Immature natural killer cell (primary cell): ENCODE measurements around the gene IPCEF1. TPM values are rescaled to one million over a fixed set of nuclear protein-coding genes. Genes with fewer than 3 reads are reported as not detected.

ENCODE experiments used
- DNase-seq, 3 donors: peaks; one replicate each; pipeline ENCODE4 v3.0.0; 2022; ENCODE audit warnings: mixed read lengths in 1 of 3
- H3K27ac Mint-ChIP-seq, 6 donors: one replicate each; pipeline ENCODE4 v1.8.0; 2020; ENCODE audit warnings: mixed read lengths in 6 of 6, mild to moderate bottlenecking in 5 of 6, inconsistent platforms in 4 of 6, moderate library complexity in 3 of 6
- H3K27me3 Mint-ChIP-seq, 3 donors: one replicate each; pipeline ENCODE4 v1.8.0; 2020 to 2021; ENCODE audit warnings: low read depth in 3 of 3, mild to moderate bottlenecking in 3 of 3, mixed read lengths in 3 of 3, moderate library complexity in 3 of 3, inconsistent platforms in 1 of 3
- H3K36me3 Mint-ChIP-seq, 3 donors: one replicate each; pipeline ENCODE4 v1.8.0; 2020; ENCODE audit warnings: mixed read lengths in 3 of 3, inconsistent platforms in 2 of 3, mild to moderate bottlenecking in 2 of 3
- H3K4me1 Mint-ChIP-seq, 2 donors: one replicate each; pipeline ENCODE4 v1.8.0; 2020; ENCODE audit warnings: inconsistent platforms in 2 of 2, mild to moderate bottlenecking in 2 of 2, mixed read lengths in 2 of 2, moderate library complexity in 1 of 2
- H3K4me3 Mint-ChIP-seq, 5 donors: one replicate each; pipeline ENCODE4 v1.8.0; 2020; ENCODE audit warnings: mild to moderate bottlenecking in 5 of 5, mixed read lengths in 5 of 5, inconsistent platforms in 3 of 5, moderate library complexity in 3 of 5
- H3K9me3 Mint-ChIP-seq, 6 donors: one replicate each; pipeline ENCODE4 v1.8.0; 2020; ENCODE audit warnings: mild to moderate bottlenecking in 6 of 6, mixed read lengths in 6 of 6, inconsistent platforms in 4 of 6, moderate library complexity in 3 of 6
- polyA plus RNA-seq, 3 donors: library from polyadenylated mRNA; unstranded; fragments of 300-500 nt; fragmentation: Illumina TruSeq; gene quantifications; one replicate each; pipeline ENCODE4 v1.2.3, GENCODE V29; 2021

IPCEF1 gene
- polyA plus RNA-seq = 10 to 100 TPM; 31.2 to 54.3 (median 35.2) TPM

DNA sequence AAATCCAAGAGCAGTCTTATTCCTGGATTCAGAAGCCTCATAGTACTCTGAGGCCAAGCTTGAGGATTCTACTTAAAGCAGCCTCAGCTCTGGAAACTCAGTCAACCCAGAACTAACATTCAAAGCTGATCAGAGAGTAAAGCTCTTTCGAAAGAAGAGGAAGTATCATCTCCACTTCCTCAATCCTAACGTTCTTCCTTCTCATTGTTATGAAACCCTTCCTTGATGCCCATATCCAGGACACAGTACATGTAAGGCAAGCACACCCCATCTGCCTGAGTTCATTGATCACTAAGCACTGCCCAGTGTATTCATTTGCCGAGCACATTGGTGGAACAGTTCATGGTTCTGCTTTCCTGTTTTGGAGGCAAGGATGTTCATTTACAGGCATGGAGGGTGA lies at the start of gene IPCEF1:
IPCEF1 (minus strand) TSS at position 114 of the 400 bp plus-strand sequence. CDS start 90,856 bp downstream, outside the sequence.
- H3K27me3 Mint-ChIP-seq = peaks cover 5 to 10% (median 9%) of the 10 kb centered on the region in 3 donors
- no peak for DNase-seq
- H3K27ac Mint-ChIP-seq = no peak within 1 kb of the TSS
- H3K4me3 Mint-ChIP-seq = no peak within 1 kb of the TSS
- H3K4me1 Mint-ChIP-seq = peaks cover 4 to 24% of the 10 kb centered on the region in 2 donors
- H3K36me3 Mint-ChIP-seq = peaks cover 0 to 4% (median 0%) of the 10 kb centered on the region in 3 donors
- H3K9me3 Mint-ChIP-seq = no peaks in the 10 kb centered on the region

DNA sequence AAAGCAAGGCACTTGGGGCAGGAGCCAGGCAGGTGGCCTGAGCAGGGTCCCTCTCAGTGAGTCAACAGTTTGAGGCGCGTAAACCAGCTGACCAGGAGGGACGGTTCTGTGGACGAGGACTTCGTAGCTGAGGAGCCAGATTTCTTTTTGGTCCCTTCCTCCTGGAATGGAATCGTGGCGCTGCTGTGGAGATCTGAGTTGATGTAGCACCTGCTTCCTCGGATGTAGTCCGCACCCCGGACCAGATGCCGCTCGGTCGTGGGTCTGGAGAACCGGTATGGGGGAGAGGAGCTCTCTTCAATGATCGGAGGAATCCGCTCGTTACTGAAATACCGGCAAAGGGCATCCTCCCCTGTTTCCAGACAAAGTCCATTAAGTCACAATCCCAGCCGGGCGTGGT lies 49.7 kb upstream of the IPCEF1 start:
- H3K27me3 Mint-ChIP-seq = peaks cover 0 to 4% (median 0%) of the 10 kb centered on the region in 3 donors
- no peak for DNase-seq
- peaks cover 0 to 1% (median 0%) of the 10 kb centered on the region in 6 donors for H3K9me3 Mint-ChIP-seq
- H3K4me3 Mint-ChIP-seq = no peak overlapping the region
- no peak overlapping the region for H3K27ac Mint-ChIP-seq
- H3K4me1 Mint-ChIP-seq = no peaks in the 10 kb centered on the region
- H3K36me3 Mint-ChIP-seq = no peaks in the 10 kb centered on the region

GRCh38 chr6:154404791-154405400 lies 48.3 kb upstream of the IPCEF1 start:
- Mint-ChIP-seq H3K36me3 (no peaks in the 10 kb centered on the region), H3K4me1 (no peaks in the 10 kb centered on the region), H3K9me3 (peaks cover 0 to 1% (median 0%) of the 10 kb centered on the region in 6 donors), H3K4me3 (no peak overlapping the region), H3K27ac (no peak overlapping the region), H3K27me3 (peaks cover 0 to 2% (median 0%) of the 10 kb centered on the region in 3 donors)
- no peak for DNase-seq

GRCh38 chr6:154403788-154404187 lies 47.2 kb upstream of the IPCEF1 start:
- Mint-ChIP-seq H3K27me3 (peaks cover 0 to 2% (median 0%) of the 10 kb centered on the region in 3 donors), H3K9me3 (peaks cover 0 to 1% (median 0%) of the 10 kb centered on the region in 6 donors), H3K4me3 (no peak overlapping the region), H3K36me3 (no peaks in the 10 kb centered on the region), H3K4me1 (no peaks in the 10 kb centered on the region), H3K27ac (no peak overlapping the region)
- DNase-seq = no peak

- H3K4me3 Mint-ChIP-seq = no peak overlapping the region
- no peaks in the 10 kb centered on the region for H3K4me1 Mint-ChIP-seq
- H3K36me3 Mint-ChIP-seq = no peaks in the 10 kb centered on the region
- peaks cover 0 to 2% (median 0%) of the 10 kb centered on the region in 3 donors for H3K27me3 Mint-ChIP-seq
- no peak overlapping the region for H3K27ac Mint-ChIP-seq
- no peak for DNase-seq
- peaks cover 0 to 1% (median 0%) of the 10 kb centered on the region in 6 donors for H3K9me3 Mint-ChIP-seq
Measured at GRCh38 chr6:154402081-154402780, 45.6 kb upstream of the IPCEF1 start.

GRCh38 chr6:154399097-154399496 lies 42.5 kb upstream of the IPCEF1 start:
- peaks cover 0 to 1% (median 0%) of the 10 kb centered on the region in 6 donors for H3K9me3 Mint-ChIP-seq
- DNase-seq = no peak
- H3K4me3 Mint-ChIP-seq = no peak overlapping the region
- H3K27me3 Mint-ChIP-seq = peaks cover 0 to 4% (median 0%) of the 10 kb centered on the region in 3 donors
- H3K36me3 Mint-ChIP-seq = no peaks in the 10 kb centered on the region
- H3K27ac Mint-ChIP-seq = no peak overlapping the region
- no peaks in the 10 kb centered on the region for H3K4me1 Mint-ChIP-seq

DNA sequence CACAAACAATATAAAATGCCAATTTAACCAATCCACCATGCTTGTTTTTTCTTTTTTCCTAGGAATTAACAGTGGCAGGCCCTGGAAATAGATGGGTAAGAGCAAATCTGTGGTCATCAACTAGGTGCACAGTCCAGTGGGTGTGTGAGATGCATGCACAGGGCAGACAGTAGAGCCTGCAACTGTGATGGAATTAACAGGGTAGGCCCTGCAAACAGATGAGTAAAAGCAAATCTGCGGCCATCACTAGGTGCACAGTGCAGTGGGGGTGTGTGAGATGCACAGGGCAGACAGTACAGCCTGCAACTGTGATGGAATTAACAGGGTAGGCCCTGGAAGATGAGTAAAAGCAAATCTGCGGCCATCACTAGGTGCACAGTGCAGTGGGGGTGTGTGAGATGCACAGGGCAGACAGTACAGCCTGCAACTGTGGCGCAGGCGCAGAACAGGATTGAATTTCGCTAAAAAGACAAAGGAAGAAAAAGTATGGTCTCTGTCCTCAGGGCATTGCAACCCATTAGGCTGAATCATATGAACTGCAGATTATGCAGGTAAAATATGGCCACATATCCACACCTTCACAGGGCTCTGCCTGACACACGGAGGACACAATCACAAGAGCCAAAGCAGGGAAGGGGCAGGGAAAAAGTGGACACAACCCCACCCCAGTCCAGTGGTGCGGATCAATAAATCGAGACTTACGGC lies 41.0 kb upstream of the IPCEF1 start:
- Mint-ChIP-seq H3K27ac (no peak overlapping the region), H3K36me3 (no peaks in the 10 kb centered on the region), H3K27me3 (peaks cover 0 to 3% (median 2%) of the 10 kb centered on the region in 3 donors), H3K9me3 (no peaks in the 10 kb centered on the region), H3K4me3 (no peak overlapping the region), H3K4me1 (no peaks in the 10 kb centered on the region)
- DNase-seq = no peak

GRCh38 chr6:154395878-154396277 lies 39.3 kb upstream of the IPCEF1 start:
- Mint-ChIP-seq H3K27ac (no peak overlapping the region), H3K9me3 (peaks cover 0 to 2% (median 0%) of the 10 kb centered on the region in 6 donors), H3K27me3 (peaks cover 4 to 9% (median 6%) of the 10 kb centered on the region in 3 donors)

GRCh38 chr6:154395316-154395715 lies 38.7 kb upstream of the IPCEF1 start:
- peaks cover 0 to 2% (median 0%) of the 10 kb centered on the region in 6 donors for H3K9me3 Mint-ChIP-seq
- H3K27ac Mint-ChIP-seq = no peak overlapping the region
- no peak overlapping the region for H3K4me3 Mint-ChIP-seq
- H3K27me3 Mint-ChIP-seq = peaks cover 4 to 9% (median 6%) of the 10 kb centered on the region in 3 donors
- H3K4me1 Mint-ChIP-seq = no peaks in the 10 kb centered on the region
- no peaks in the 10 kb centered on the region for H3K36me3 Mint-ChIP-seq
- DNase-seq = no peak

More at GRCh38 chr6:154395878-154396277, 39.3 kb upstream of the IPCEF1 start:
- no peaks in the 10 kb centered on the region for H3K36me3 Mint-ChIP-seq
- H3K4me1 Mint-ChIP-seq = no peaks in the 10 kb centered on the region
- DNase-seq = no peak
- H3K4me3 Mint-ChIP-seq = no peak overlapping the region

GRCh38 chr6:154394571-154394970 lies 38.0 kb upstream of the IPCEF1 start:
- H3K36me3 Mint-ChIP-seq = no peaks in the 10 kb centered on the region
- no peak for DNase-seq
- H3K4me3 Mint-ChIP-seq = no peak overlapping the region
- peaks cover 0 to 2% (median 0%) of the 10 kb centered on the region in 6 donors for H3K9me3 Mint-ChIP-seq
- no peak overlapping the region for H3K27ac Mint-ChIP-seq
- peaks cover 4 to 12% (median 6%) of the 10 kb centered on the region in 3 donors for H3K27me3 Mint-ChIP-seq
- H3K4me1 Mint-ChIP-seq = no peaks in the 10 kb centered on the region

DNA sequence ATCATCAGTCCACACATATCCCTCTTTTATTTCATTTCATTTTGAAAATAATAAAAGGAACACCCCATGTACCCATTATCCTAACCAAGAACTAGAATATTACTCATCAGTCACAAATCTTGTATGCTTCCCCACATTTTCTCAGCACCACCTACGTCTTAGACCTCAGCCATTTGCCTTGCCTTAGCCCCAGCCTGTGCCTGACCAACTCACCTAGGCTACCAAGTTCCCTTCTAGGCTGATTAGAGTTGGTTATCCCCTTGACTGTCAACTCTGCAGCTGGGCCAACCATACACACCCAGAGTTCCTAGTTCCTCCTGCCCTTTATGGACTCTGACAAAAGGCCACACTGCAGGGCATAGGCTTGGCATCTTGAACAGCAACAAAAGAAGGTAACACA lies 33.4 kb upstream of the IPCEF1 start:
- Mint-ChIP-seq H3K4me1 (no peaks in the 10 kb centered on the region), H3K27ac (no peak overlapping the region), H3K9me3 (peaks cover 0 to 4% (median 0%) of the 10 kb centered on the region in 6 donors), H3K4me3 (no peak overlapping the region), H3K27me3 (peaks cover 4 to 9% (median 6%) of the 10 kb centered on the region in 3 donors), H3K36me3 (no peaks in the 10 kb centered on the region)
- DNase-seq = no peak

- no peak overlapping the region for H3K4me3 Mint-ChIP-seq
- H3K27ac Mint-ChIP-seq = no peak overlapping the region
- no peaks in the 10 kb centered on the region for H3K36me3 Mint-ChIP-seq
Measured at GRCh38 chr6:154388803-154389202, 32.2 kb upstream of the IPCEF1 start.

DNA sequence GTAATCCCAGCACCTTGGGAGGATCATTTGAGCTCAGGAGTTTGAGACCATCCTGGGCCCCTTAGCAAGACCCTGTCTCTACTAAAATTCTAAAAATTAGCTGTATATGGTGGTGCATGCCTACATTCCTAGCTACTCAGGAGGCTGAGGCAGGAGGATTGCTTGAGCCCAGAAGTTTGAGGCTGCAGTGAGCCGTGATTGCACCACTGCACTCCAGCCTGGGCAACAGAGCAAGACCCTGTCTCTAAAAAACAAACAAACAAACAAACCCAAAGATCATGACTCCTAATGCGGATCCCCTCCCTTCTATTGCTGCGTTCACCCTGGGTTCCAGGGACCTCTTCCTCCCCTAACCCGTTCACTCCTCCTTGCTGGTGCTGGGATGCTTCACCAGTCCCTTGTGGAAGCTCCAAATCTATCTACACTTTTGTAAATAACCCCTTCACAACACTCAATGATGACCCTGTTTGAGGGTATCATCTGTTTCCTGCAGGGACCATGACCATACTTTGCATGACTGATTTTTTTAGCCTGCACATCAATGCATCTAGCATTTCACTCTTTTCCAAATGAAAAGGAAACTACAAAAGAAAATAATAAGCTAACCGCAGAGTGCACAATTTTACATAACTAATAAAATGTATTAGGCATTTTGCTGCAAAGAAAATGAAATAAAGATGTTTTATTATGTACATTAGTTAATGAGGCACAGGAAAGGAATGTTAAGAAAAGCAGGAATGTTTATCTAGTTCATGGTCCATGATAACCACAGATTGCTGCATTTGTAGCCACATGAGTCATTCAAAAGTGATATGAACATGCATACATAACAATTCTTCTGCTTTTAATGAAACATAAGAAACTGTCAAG lies 30.5 kb upstream of the IPCEF1 start:
- Mint-ChIP-seq H3K4me1 (no peaks in the 10 kb centered on the region), H3K4me3 (no peak overlapping the region), H3K36me3 (no peaks in the 10 kb centered on the region), H3K27ac (no peak overlapping the region), H3K9me3 (peaks cover 0 to 4% (median 0%) of the 10 kb centered on the region in 6 donors), H3K27me3 (peaks cover 2 to 6% (median 6%) of the 10 kb centered on the region in 3 donors)
- no peak for DNase-seq

More at GRCh38 chr6:154388803-154389202, 32.2 kb upstream of the IPCEF1 start:
- H3K9me3 Mint-ChIP-seq = peaks cover 0 to 4% (median 0%) of the 10 kb centered on the region in 6 donors
- no peaks in the 10 kb centered on the region for H3K4me1 Mint-ChIP-seq
- H3K27me3 Mint-ChIP-seq = peaks cover 4 to 9% (median 6%) of the 10 kb centered on the region in 3 donors
- no peak for DNase-seq
